ENCODE data around the gene CERK. TPM values are rescaled to one million over a fixed set of nuclear protein-coding genes. Genes with fewer than 3 reads are reported as not detected.

The CERK gene
- total and polyA plus RNA-seq, 4 experiments from 2014 or later, result 91.2 to 164 (median 136) TPM

DNA sequence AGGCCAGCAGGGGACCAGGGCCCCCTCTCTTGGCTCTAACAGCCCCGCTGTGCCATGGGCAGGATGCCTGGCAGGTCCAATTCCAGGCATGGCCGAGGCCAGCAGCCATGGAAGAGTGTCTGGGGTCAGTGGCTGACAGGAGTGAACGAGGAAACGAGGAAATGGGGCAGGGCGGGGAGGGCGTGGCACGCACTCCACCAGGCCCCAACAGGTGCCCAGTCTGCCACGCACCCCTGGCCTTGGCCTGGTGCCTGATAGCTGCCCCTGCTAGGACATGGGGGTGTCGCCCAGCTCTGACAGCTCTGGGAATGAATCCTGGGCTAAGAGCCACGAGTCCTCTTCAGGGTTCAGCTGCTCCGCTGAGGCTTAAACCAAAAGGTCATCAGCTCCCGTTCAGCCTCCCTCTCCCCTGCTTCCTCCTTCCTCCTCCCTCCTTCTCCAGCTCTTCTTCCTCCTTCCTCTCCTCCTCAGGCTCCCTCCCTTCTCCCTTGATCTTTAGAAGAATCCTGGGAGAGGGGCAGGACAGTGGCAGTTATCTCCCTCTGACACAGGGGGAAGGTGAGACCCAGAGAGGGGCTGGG is 12.9 kb upstream of the CERK start:
- Mint-ChIP-seq H3K9me3 (no peaks in the 10 kb centered on the region), H3K36me3 (no peaks in the 10 kb centered on the region), H3K4me3 (peak overlapping the region in 1 of 8 donors; percentile 20), H3K27me3 (no peaks in the 10 kb centered on the region), H3K27ac (peak overlapping the region in 6 of 7 donors; percentile 53 to 99 (median 97)), H3K4me1 (peaks cover 19 to 31% (median 25%) of the 10 kb centered on the region in 4 donors)
- POLR2A ChIA-PET (ENCODE audit: partially characterized antibody), result interaction anchor here (1.6 to 4.7 kb wide), 4 partner anchors 11 to 41 kb away, joined by 8 to 100 read pairs (median 54); partner anchors contain the start of genes CERK and TBC1D22A
- intact Hi-C loops (cut with micrococcal nuclease), result no loop called here
- no peak for DNase-seq
- H3K4me3 ChIP-seq (ENCODE audit: low read length in 2 of 2), result no peak overlapping the region
- H3K4me1 ChIP-seq (ENCODE audit: insufficient read depth, low read length), result peaks cover 43% of the 10 kb centered on the region
- no peaks in the 10 kb centered on the region for H3K36me3 ChIP-seq (ENCODE audit: insufficient read depth, low read length)
- CTCF ChIA-PET (ENCODE audit: partially characterized antibody), result interaction anchor here (1.8 to 5.1 kb wide), 2 partner anchors 10 to 52 kb away, joined by 6 to 61 read pairs; partner anchors contain the start of gene TBC1D22A
- no peaks in the 10 kb centered on the region for H3K9me3 ChIP-seq (ENCODE audit: control insufficient read depth in 1 of 2, low read length in 2 of 2)
- H3K27ac ChIP-seq (ENCODE audit: low read depth, low read length), result peak overlapping the region; percentile 56
- H3K27me3 ChIP-seq (ENCODE audit: insufficient read depth, low read length), result no peaks in the 10 kb centered on the region

DNA sequence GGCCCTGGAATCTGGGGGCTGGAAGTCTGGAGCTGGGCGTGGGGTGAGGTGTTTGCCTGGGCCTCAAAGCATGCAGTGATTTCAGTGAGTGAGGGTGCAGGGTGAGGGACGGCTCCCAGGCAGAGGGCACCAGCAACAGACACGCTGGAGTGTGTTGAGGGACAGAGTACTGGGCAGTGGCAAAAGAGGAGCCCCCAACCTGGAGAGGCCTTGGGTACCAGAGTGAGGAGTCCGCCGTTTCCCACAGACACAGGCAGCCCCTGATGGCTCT is 12.4 kb upstream of the CERK start:
- no peaks in the 10 kb centered on the region for H3K9me3 Mint-ChIP-seq
- peaks cover 19 to 31% (median 25%) of the 10 kb centered on the region in 4 donors for H3K4me1 Mint-ChIP-seq
- H3K36me3 ChIP-seq (ENCODE audit: insufficient read depth, low read length), result no peaks in the 10 kb centered on the region
- no peak overlapping the region for H3K4me3 ChIP-seq (ENCODE audit: low read length in 2 of 2)
- peak overlapping the region; percentile 96 to 99 (median 96) for H3K27ac Mint-ChIP-seq
- H3K36me3 Mint-ChIP-seq, result no peaks in the 10 kb centered on the region
- peaks cover 43% of the 10 kb centered on the region for H3K4me1 ChIP-seq (ENCODE audit: insufficient read depth, low read length)
- ChIA-PET CTCF (ENCODE audit: partially characterized antibody) (interaction anchor here (1.8 to 5.1 kb wide), 2 partner anchors 11 to 53 kb away, joined by 6 to 61 read pairs; partner anchors contain the start of gene TBC1D22A), POLR2A (ENCODE audit: partially characterized antibody) (interaction anchor here (1.6 to 4.7 kb wide), 5 partner anchors 11 to 52 kb away, joined by 5 to 100 read pairs (median 51); partner anchors contain the start of genes CERK and TBC1D22A)
- no peaks in the 10 kb centered on the region for H3K9me3 ChIP-seq (ENCODE audit: control insufficient read depth in 1 of 2, low read length in 2 of 2)
- intact Hi-C loops (cut with micrococcal nuclease), result no loop called here
- H3K27me3 ChIP-seq (ENCODE audit: insufficient read depth, low read length), result no peaks in the 10 kb centered on the region
- peak overlapping the region; percentile 56 for H3K27ac ChIP-seq (ENCODE audit: low read depth, low read length)
- peak overlapping the region in 1 of 8 donors; percentile 84 for H3K4me3 Mint-ChIP-seq
- H3K27me3 Mint-ChIP-seq, result no peaks in the 10 kb centered on the region
- no peak for DNase-seq

DNA sequence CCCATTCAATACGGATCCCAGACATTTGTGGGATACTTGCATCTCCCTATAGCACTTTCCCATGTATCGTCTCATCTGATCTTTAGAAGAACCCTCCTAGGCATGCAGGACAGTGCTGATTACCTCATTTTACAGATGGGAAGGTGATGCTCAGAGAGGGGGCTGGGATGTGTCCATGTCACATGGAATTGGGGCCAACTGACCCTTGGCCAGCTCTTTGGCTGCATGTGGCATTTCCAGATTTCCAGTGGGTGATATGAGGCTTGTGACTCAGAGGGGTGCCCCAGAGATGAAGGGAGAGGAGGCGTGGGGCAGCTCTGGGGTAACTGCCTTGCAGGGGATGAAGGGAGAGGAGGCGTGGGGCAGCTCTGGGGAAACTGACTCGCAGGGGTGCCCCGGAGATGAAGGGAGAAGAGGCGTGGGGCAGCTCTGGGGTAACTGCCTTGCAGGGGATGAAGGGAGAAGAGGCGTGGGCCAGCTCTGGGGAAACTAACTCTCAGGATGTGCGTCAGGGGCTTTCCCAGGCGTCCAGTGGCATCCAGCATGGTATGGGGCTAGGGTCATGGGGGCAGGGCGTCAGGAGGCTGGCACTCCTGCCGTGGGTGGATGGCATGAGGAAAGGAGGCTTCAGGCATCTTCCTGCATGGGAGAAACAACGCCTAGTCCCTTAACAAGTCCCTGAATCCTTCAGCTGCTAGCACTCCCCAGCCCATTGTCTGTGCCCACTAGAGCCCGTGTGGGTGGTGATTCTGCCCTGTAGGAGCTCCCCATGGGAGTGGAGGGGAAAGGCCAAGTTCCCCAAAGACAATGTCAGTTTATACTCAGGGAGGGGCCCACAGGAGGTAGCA is 11.9 kb upstream of the CERK start:
- Mint-ChIP-seq H3K4me3 (peak overlapping the region; percentile 75 to 89 (median 82)), H3K36me3 (no peaks in the 10 kb centered on the region), H3K9me3 (no peaks in the 10 kb centered on the region), H3K27me3 (no peaks in the 10 kb centered on the region), H3K27ac (peak overlapping the region; percentile 96 to 99 (median 96)), H3K4me1 (peaks cover 19 to 31% (median 25%) of the 10 kb centered on the region in 4 donors)
- no peaks in the 10 kb centered on the region for H3K9me3 ChIP-seq (ENCODE audit: control insufficient read depth in 1 of 2, low read length in 2 of 2)
- intact Hi-C loops (cut with micrococcal nuclease), result loop anchor here (1.0 kb wide), 1 partner anchor 12 kb away; the partner anchor contains the start of gene CERK
- POLR2A ChIA-PET (ENCODE audit: partially characterized antibody), result interaction anchor here (1.0 to 4.7 kb wide), 10 partner anchors 10 to 136 kb away, joined by 3 to 100 read pairs (median 10); partner anchors contain the start of genes CERK and TBC1D22A
- H3K36me3 ChIP-seq (ENCODE audit: insufficient read depth, low read length), result no peaks in the 10 kb centered on the region
- H3K27me3 ChIP-seq (ENCODE audit: insufficient read depth, low read length), result no peaks in the 10 kb centered on the region
- CTCF ChIA-PET (ENCODE audit: partially characterized antibody), result interaction anchor here (0.9 to 5.1 kb wide), 10 partner anchors 11 to 187 kb away, joined by 3 to 61 read pairs (median 5); partner anchors contain the start of gene TBC1D22A
- peaks cover 43% of the 10 kb centered on the region for H3K4me1 ChIP-seq (ENCODE audit: insufficient read depth, low read length)
- peak overlapping the region; percentile 23 to 39 for H3K4me3 ChIP-seq (ENCODE audit: low read length in 2 of 2)
- DNase-seq, result peak in 1 of 5 donors; percentile 54
- peak overlapping the region; percentile 56 for H3K27ac ChIP-seq (ENCODE audit: low read depth, low read length)

DNA sequence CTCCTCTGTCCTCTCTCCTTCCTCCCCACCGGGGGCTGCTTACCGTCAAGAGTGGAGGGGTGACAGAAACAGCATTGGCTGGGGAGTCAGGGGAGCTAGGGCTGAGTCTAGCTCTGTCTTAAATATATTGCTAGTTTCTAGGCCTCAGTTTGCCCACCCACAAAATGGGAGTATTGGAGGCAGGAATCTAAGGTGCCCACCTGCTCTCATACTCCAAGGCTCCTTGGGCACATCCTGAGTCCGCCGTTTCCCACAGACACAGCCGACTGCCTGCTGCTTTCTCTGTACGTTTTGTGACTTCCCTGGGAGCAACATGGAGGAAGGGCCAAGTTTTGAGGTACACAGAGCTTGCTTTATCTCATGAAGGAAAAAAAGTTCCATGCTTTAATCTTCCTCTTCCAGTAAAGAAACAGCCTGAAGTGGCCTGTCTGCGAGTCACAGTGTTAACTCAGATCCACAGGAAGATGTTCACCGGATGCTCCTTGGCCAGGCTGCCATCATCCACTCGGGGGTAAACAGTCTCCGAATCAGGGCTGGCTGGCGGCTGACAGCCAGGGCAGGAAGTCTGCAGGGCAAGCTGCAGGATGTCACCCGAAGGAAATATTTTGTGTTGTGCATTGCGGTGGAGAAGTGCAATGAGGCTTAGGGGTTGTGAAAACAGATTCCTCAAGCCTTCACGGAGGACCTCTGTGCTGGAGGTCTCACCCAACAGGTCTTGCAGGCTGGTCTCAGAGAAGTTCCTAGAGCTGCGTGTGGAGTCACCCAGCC is 11.0 kb upstream of the CERK start:
- Mint-ChIP-seq H3K27ac (peak overlapping the region; percentile 96 to 99 (median 96)), H3K4me1 (peaks cover 17 to 26% (median 23%) of the 10 kb centered on the region in 4 donors), H3K4me3 (peak overlapping the region; percentile 75 to 89 (median 82)), H3K36me3 (no peaks in the 10 kb centered on the region), H3K9me3 (no peaks in the 10 kb centered on the region), H3K27me3 (no peaks in the 10 kb centered on the region)
- DNase-seq, result peak; percentile 68 to 82 (median 71)
- intact Hi-C loops (cut with micrococcal nuclease), result loop anchor here (1.0 kb wide), 1 partner anchor 11 kb away; the partner anchor contains the start of gene CERK
- ChIA-PET CTCF (ENCODE audit: partially characterized antibody) (interaction anchor here (0.9 to 5.1 kb wide), 9 partner anchors 10 to 186 kb away, joined by 3 to 61 read pairs (median 4); partner anchors contain the start of gene TBC1D22A), POLR2A (ENCODE audit: partially characterized antibody) (interaction anchor here (1.0 to 4.7 kb wide), 11 partner anchors 8 to 135 kb away, joined by 3 to 100 read pairs (median 8); partner anchors contain the start of genes CERK and TBC1D22A)
- Histone ChIP-seq H3K36me3 (ENCODE audit: insufficient read depth, low read length) (no peaks in the 10 kb centered on the region), H3K27me3 (ENCODE audit: insufficient read depth, low read length) (no peaks in the 10 kb centered on the region), H3K4me1 (ENCODE audit: insufficient read depth, low read length) (peaks cover 37% of the 10 kb centered on the region), H3K4me3 (ENCODE audit: low read length in 2 of 2) (peak overlapping the region; percentile 23 to 39), H3K27ac (ENCODE audit: low read depth, low read length) (peak overlapping the region; percentile 56), H3K9me3 (ENCODE audit: control insufficient read depth in 1 of 2, low read length in 2 of 2) (no peaks in the 10 kb centered on the region)

DNA sequence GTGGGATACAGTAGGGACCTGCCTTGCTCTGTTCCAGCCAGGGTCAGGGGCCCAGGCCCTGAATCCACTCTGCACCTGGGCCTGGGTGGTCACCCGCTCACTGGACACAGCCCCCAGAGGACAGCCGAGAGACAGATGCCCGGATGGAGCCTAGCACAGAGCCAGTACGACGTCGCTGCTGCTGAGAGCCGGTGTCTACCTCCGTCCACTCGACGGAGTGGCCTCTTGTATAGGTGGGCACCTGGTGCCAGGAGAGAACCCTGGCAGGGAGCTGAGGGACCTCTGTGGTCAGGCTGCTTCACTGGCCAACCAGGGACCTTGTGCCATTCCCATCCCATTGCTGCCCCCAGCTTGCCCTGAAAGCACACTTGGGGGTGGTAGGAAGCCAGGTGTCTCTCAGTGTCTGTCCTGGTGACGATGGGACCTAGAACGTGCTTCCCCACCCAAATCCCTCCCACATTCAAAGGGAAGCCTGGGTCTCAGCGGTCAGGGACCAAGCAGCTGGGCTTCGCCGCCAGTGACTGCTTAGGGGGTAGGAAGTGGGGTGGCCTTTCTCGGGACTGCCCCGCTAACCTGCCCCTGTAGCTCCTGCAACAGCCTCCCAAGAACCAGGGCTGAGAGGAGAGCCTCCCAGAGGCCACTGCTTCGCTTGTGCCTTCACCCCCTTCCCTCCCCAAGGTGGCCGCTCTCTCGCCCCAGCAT is 10.3 kb upstream of the CERK start:
- intact Hi-C loops (cut with micrococcal nuclease), result no loop called here
- Mint-ChIP-seq H3K9me3 (no peaks in the 10 kb centered on the region), H3K36me3 (no peaks in the 10 kb centered on the region), H3K4me1 (peaks cover 17 to 24% (median 22%) of the 10 kb centered on the region in 4 donors), H3K27ac (peak overlapping the region in 6 of 7 donors; percentile 96 to 99 (median 97)), H3K27me3 (no peaks in the 10 kb centered on the region), H3K4me3 (peak overlapping the region in 5 of 8 donors; percentile 75 to 89 (median 82))
- DNase-seq, result no peak
- Histone ChIP-seq H3K27me3 (ENCODE audit: insufficient read depth, low read length) (no peaks in the 10 kb centered on the region), H3K36me3 (ENCODE audit: insufficient read depth, low read length) (no peaks in the 10 kb centered on the region), H3K4me1 (ENCODE audit: insufficient read depth, low read length) (peaks cover 35% of the 10 kb centered on the region), H3K27ac (ENCODE audit: low read depth, low read length) (peak overlapping the region; percentile 56), H3K4me3 (ENCODE audit: low read length in 2 of 2) (peak overlapping the region in 1 of 2 donors; percentile 20), H3K9me3 (ENCODE audit: control insufficient read depth in 1 of 2, low read length in 2 of 2) (no peaks in the 10 kb centered on the region)
- ChIA-PET POLR2A (ENCODE audit: partially characterized antibody) (interaction anchor here (1.0 to 4.7 kb wide), 10 partner anchors 8 to 55 kb away, joined by 3 to 100 read pairs (median 10); partner anchors contain the start of genes CERK and TBC1D22A), CTCF (ENCODE audit: partially characterized antibody) (interaction anchor here (1.2 to 5.1 kb wide), 7 partner anchors 9 to 186 kb away, joined by 3 to 61 read pairs (median 12); partner anchors contain the start of gene TBC1D22A)

DNA sequence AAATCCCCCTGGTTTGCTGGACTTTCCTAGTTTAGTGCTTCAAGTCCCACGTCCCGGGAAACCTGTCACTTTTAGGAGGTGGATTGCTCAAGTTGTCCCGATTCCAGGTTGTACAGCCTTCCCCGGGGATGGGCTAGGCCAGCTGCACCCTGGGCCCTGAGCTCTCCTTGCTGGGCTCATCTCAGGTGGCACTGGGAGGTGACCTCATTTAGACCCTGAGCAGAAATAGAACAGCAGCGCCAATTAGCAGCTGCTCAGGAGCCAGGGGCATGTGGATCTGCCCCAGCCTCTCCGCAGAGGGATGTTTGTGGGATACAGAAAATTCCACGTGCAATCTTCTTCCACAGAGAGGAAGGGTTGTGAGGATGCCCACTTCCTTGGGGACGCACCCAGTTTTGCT is 9.6 kb upstream of the CERK start:
- Histone ChIP-seq H3K4me3 (ENCODE audit: low read length in 2 of 2) (no peak overlapping the region), H3K9me3 (ENCODE audit: control insufficient read depth in 1 of 2, low read length in 2 of 2) (no peaks in the 10 kb centered on the region), H3K27me3 (ENCODE audit: insufficient read depth, low read length) (no peaks in the 10 kb centered on the region), H3K36me3 (ENCODE audit: insufficient read depth, low read length) (no peaks in the 10 kb centered on the region), H3K27ac (ENCODE audit: low read depth, low read length) (no peak overlapping the region), H3K4me1 (ENCODE audit: insufficient read depth, low read length) (peaks cover 35% of the 10 kb centered on the region)
- no peak for DNase-seq
- Mint-ChIP-seq H3K4me3 (peak overlapping the region in 1 of 8 donors; percentile 23), H3K4me1 (peaks cover 17 to 24% (median 22%) of the 10 kb centered on the region in 4 donors), H3K27ac (peak overlapping the region in 1 of 7 donors; percentile 19), H3K36me3 (no peaks in the 10 kb centered on the region), H3K27me3 (no peaks in the 10 kb centered on the region), H3K9me3 (no peaks in the 10 kb centered on the region)
- intact Hi-C loops (cut with micrococcal nuclease), result no loop called here
- ChIA-PET CTCF (ENCODE audit: partially characterized antibody) (interaction anchor here (2.5 to 5.1 kb wide), 4 partner anchors 8 to 55 kb away, joined by 12 to 61 read pairs (median 14); partner anchors contain the start of gene TBC1D22A), POLR2A (ENCODE audit: partially characterized antibody) (interaction anchor here (0.7 to 4.7 kb wide), 5 partner anchors 8 to 43 kb away, joined by 5 to 100 read pairs (median 51); partner anchors contain the start of genes CERK and TBC1D22A)

Data from CD4-positive, alpha-beta memory T cell (primary cell).